HG03025 (cell line): ENCODE data around the gene FBXL20.

ENCODE experiments used
- ATAC-seq: cut with Tn5 transposase; IDR thresholded peaks from one replicate; pipeline ENCODE4 v1.9.1; 2021; ENCODE audit warnings: mild to moderate bottlenecking, moderate library complexity; ENCODE audit not compliant: unreplicated experiment, low FRiP score

The FBXL20 gene

GRCh38 chr17:39230361-39230760 lies 171.1 kb downstream of the FBXL20 start:
- no peak for ATAC-seq

- no peak for ATAC-seq
Measured at GRCh38 chr17:39229274-39229913, 172.0 kb downstream of the FBXL20 start.

GRCh38 chr17:39227364-39227919 lies 174.0 kb downstream of the FBXL20 start:
- no peak for ATAC-seq

- no peak for ATAC-seq
Measured at GRCh38 chr17:39225959-39226683, 175.3 kb downstream of the FBXL20 start.

GRCh38 chr17:39225308-39225958 lies 176.0 kb downstream of the FBXL20 start, which contains the start of gene STAC2:
TSS of gene STAC2 (minus strand) at chr17:39225945. CDS start at chr17:39225502, 443 bp downstream.
- no peak for ATAC-seq

- no peak for ATAC-seq
Measured at GRCh38 chr17:39224778-39225307, 176.6 kb downstream of the FBXL20 start.

GRCh38 chr17:39223907-39224777 lies 177.3 kb downstream of the FBXL20 start:
- ATAC-seq: no peak

GRCh38 chr17:39222866-39223834 lies 178.3 kb downstream of the FBXL20 start:
- ATAC-seq: no peak

GRCh38 chr17:39222151-39222550 lies 179.3 kb downstream of the FBXL20 start:
- no peak for ATAC-seq

- ATAC-seq: no peak
Measured at GRCh38 chr17:39221572-39221971, 179.9 kb downstream of the FBXL20 start.

GRCh38 chr17:39219647-39220154 lies 181.7 kb downstream of the FBXL20 start:
- no peak for ATAC-seq

- ATAC-seq: no peak
Measured at GRCh38 chr17:39218906-39219305, 182.5 kb downstream of the FBXL20 start.

GRCh38 chr17:39217734-39218369 lies 183.6 kb downstream of the FBXL20 start:
- no peak for ATAC-seq

GRCh38 chr17:39213852-39214251 lies 187.6 kb downstream of the FBXL20 start:
- no peak for ATAC-seq

GRCh38 chr17:39212841-39213480 lies 188.5 kb downstream of the FBXL20 start:
- no peak for ATAC-seq

GRCh38 chr17:39212195-39212810 lies 189.1 kb downstream of the FBXL20 start:
- no peak for ATAC-seq

- ATAC-seq: no peak
Measured at GRCh38 chr17:39210093-39210434, 191.4 kb downstream of the FBXL20 start.
